GM20000 (cell line): ENCODE measurements around the gene LITAF.
"Not testable (repeated sequence)": the region's sequence is repeated elsewhere in the genome, so short reads cannot be mapped to it uniquely, and the experiment has no call there.

Source experiments
- DNase-seq: peaks from one replicate; pipeline ENCODE4 v3.0.0; 2012; ENCODE audit warnings: low spot score
- CTCF ChIP-seq: IDR thresholded peaks from 2 replicates; pipeline ENCODE4 v1.5.1; 2012; ENCODE audit warnings: mild to moderate bottlenecking, control low read depth; ENCODE audit errors: extremely low read depth, missing control alignments

The LITAF gene

GRCh38 chr16:11596572-11597226 lies 10.0 kb upstream of the LITAF start:
- no peak for TF ChIP-seq CTCF
- DNase-seq: no peak

- DNase-seq: no peak
- TF ChIP-seq CTCF: no peak
Measured at GRCh38 chr16:11593581-11593980, 6.9 kb upstream of the LITAF start.

GRCh38 chr16:11593076-11593475 lies 6.4 kb upstream of the LITAF start:
- DNase-seq: not testable (repeated sequence)

- not testable (repeated sequence) for DNase-seq
Measured at GRCh38 chr16:11591630-11592029, 4.9 kb upstream of the LITAF start.

GRCh38 chr16:11589198-11589550 lies 2.5 kb upstream of the LITAF start:
- no peak for TF ChIP-seq CTCF
- no peak for DNase-seq

GRCh38 chr16:11588321-11589197 lies 1.8 kb upstream of the LITAF start:
- no peak for TF ChIP-seq CTCF
- no peak for DNase-seq

- TF ChIP-seq CTCF: no peak
- no peak for DNase-seq
Measured at GRCh38 chr16:11587643-11588247, 1.0 kb upstream of the LITAF start.

- no peak for TF ChIP-seq CTCF
- DNase-seq: no peak
Measured at GRCh38 chr16:11586378-11586855, 302 bp downstream of the LITAF start.
